ENCODE results near the gene P3H2.

The P3H2 gene

DNA sequence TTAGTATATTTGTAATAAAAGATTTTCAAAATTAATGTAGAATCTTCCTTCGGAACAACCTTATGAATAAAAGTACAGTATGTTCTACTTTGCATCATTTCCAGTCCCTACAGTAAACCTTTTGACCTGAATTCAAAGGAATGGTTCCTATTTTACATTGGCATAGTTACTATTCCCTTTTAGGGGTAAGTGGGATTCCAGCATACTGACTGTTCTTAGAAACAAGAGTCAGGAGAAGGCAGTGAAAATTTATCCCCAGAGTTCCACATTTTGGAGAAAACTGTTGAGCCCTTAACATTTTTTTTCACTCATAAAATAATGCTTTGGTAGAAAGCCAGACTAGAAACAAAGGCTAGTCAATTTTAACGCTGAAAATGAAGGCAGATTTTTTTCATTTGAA lies 78.1 kb downstream of the P3H2 start:
- H3K27ac Mint-ChIP-seq: no peak overlapping the region
- no peaks in the 10 kb centered on the region for H3K4me1 Mint-ChIP-seq
- H3K9me3 Mint-ChIP-seq: peaks cover 3% of the 10 kb centered on the region
- peaks cover 3% of the 10 kb centered on the region for H3K27me3 Mint-ChIP-seq
- no peaks in the 10 kb centered on the region for H3K36me3 Mint-ChIP-seq
- DNase-seq (ENCODE audit: low spot score in 2 of 2): no peak
- no peak overlapping the region for H3K4me3 Mint-ChIP-seq
- ATAC-seq (ENCODE audit: low read depth): no peak

DNA sequence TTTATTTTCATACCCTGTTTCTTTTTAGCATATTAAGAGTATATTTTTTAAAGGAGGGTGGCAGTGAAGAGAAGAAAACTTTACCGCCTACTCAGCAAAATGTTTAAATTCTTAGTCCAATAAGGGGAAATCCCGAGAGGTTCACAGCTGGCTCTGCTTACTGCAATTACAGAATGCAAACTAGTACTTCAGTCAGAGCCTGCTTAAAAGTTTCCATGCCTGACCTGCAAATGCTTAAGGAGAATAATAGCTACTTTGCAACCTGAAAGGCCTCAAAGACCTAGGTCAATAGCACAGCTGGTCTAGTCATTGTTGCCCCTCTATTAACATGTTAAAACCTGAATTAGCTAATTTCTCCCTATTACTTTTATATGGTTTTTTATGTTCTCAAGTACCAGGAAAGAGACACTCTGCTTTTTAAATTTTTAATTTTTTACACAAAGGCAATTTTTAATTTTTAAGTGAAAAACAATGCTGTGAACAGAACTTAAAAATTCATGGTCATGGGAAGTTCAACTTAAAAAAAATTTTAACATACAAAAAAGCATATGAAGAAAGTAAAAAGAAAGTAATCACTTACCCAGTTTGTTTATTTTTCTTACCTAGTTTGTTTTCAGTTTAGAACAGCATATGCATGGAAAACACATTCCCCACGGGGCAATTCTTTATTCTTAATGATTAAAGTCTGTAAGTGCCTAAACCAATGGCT lies 79.2 kb downstream of the P3H2 start:
- Mint-ChIP-seq H3K36me3 (no peaks in the 10 kb centered on the region), H3K4me1 (no peaks in the 10 kb centered on the region), H3K27ac (no peak overlapping the region), H3K4me3 (no peak overlapping the region), H3K9me3 (peaks cover 3% of the 10 kb centered on the region), H3K27me3 (peaks cover 3% of the 10 kb centered on the region)
- DNase-seq (ENCODE audit: low spot score in 2 of 2) (no peak), ATAC-seq (ENCODE audit: low read depth) (no peak)

DNA sequence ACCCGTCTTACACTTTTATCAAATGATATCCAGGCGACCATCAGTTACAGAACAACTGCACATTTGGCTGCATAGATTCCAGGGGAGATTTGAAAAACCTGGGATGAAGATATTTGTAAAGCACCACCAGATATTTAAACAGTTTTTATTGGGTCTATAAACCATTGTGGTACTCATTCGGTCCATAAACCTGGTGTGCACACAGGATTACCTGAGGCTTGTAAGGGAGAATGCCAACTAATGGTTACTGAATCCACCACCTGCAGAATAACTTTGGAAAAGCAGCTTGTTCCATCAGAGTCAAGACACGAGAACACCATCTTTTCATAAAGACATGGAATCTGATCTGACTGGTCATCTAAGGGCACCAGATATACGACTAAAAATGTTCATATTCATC lies 80.6 kb downstream of the P3H2 start:
- H3K4me3 Mint-ChIP-seq: no peak overlapping the region
- H3K9me3 Mint-ChIP-seq: no peaks in the 10 kb centered on the region
- no peak overlapping the region for H3K27ac Mint-ChIP-seq
- no peaks in the 10 kb centered on the region for H3K27me3 Mint-ChIP-seq
- H3K36me3 Mint-ChIP-seq: no peaks in the 10 kb centered on the region
- DNase-seq (ENCODE audit: low spot score in 2 of 2): no peak
- no peaks in the 10 kb centered on the region for H3K4me1 Mint-ChIP-seq
- ATAC-seq (ENCODE audit: low read depth): no peak

DNA sequence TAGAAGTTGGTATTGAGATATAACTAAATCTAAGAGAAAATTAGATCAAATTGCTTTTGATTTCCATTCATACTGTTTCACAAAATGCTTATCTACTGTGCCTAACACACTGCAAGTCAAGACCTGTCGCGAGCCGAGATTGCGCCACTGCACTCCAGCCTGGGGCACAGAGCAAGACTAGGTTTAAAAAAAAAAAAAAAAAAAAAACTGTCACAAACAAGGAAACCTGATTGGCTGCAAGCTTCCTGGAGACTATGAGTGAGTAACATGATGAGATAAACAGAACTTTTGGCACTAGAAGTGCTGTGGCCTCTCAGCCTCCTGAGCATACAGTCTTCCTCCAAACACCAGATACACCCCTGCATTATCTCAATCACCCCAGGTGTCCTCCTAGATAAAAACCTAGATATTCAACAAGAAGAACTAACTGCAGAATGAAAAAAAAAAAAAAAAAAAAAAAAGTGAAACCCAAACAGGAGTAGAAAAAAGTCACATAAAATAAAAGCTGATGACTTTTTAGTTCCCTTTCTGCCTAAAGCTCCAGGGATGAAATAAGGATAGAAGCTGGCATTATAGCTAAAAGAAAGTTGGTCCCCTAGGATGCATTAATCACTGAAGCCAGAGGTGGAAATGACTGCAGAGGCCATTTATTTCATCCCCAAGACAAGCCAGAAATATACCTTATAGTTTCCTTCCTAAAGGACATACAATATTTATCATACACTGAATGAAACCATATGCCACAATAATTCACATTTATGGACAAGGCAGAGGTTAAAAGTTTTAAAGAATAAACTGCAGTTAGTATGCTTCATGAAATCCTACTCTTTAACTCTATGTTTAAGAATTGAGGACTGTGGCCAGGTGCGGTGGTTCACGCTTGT lies 82.4 kb downstream of the P3H2 start:
- Mint-ChIP-seq H3K36me3 (no peaks in the 10 kb centered on the region), H3K4me1 (no peaks in the 10 kb centered on the region), H3K9me3 (no peaks in the 10 kb centered on the region), H3K27ac (no peak overlapping the region), H3K27me3 (no peaks in the 10 kb centered on the region), H3K4me3 (no peak overlapping the region)
- DNase-seq (ENCODE audit: low spot score in 2 of 2) (no peak), ATAC-seq (ENCODE audit: low read depth) (no peak)

DNA sequence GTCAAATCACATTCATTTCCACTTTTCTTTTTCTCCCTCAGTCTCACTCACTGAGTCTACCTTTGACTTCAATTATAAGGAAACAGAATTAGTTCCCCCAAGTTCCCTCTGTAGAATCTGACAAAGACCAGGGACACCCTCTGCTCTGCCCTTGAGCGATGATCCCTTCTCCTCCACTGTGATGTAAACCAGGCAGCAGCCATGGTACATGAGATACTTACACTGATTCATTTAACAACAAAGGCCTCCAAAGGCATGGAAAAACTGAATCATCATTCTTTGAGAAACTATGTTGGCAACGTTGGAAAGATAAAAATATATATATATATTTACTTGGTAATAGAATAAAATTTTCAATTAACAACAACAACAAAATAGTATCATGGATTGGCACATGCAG lies 84.1 kb downstream of the P3H2 start:
- Mint-ChIP-seq H3K27ac (no peak overlapping the region), H3K27me3 (no peaks in the 10 kb centered on the region), H3K36me3 (no peaks in the 10 kb centered on the region), H3K4me1 (no peaks in the 10 kb centered on the region), H3K9me3 (no peaks in the 10 kb centered on the region), H3K4me3 (no peak overlapping the region)
- DNase-seq (ENCODE audit: low spot score in 2 of 2) (no peak), ATAC-seq (ENCODE audit: low read depth) (no peak)

DNA sequence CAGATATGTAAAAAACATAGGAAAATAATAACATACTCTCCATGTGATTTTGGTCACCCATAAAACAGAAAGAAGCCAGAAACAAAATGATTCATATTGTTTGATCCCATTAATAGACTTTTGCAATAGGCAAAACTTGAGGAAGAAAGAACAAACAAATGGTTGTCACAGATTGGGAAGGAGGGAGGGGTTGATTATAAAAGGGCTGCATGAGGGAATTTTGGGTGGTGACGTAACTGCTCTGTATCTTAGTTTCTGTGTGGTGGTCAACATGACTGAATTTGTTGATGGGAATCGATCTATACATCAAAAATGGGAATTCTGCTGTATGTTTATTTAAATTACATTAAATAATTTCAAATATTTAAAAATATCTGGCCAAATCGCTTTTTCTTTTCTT lies 86.3 kb downstream of the P3H2 start:
- Mint-ChIP-seq H3K9me3 (no peaks in the 10 kb centered on the region), H3K4me3 (no peak overlapping the region), H3K27me3 (no peaks in the 10 kb centered on the region), H3K36me3 (no peaks in the 10 kb centered on the region), H3K4me1 (no peaks in the 10 kb centered on the region), H3K27ac (no peak overlapping the region)
- ATAC-seq (ENCODE audit: low read depth) (no peak), DNase-seq (ENCODE audit: low spot score in 2 of 2) (no peak)

DNA sequence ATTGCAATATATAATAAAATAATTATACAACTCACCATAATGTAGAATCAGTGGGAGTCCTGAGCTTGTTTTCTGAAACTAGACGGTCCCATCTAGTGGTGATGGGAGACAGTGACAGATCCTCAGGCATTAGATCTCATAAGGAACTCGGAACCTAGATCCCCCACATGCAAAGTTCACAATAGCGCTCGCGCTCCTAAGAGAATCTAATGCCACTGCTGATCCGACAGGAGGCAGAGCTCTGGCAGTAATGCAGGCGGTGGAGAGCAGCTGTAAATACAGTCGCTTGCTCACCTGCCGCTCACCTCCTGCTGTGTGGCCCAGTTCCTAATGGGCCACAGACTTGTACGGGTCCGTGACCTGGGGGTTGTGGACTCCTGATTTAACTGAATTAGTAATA lies 87.8 kb downstream of the P3H2 start:
- H3K36me3 Mint-ChIP-seq: no peaks in the 10 kb centered on the region
- no peaks in the 10 kb centered on the region for H3K9me3 Mint-ChIP-seq
- no peak for DNase-seq (ENCODE audit: low spot score in 2 of 2)

DNA sequence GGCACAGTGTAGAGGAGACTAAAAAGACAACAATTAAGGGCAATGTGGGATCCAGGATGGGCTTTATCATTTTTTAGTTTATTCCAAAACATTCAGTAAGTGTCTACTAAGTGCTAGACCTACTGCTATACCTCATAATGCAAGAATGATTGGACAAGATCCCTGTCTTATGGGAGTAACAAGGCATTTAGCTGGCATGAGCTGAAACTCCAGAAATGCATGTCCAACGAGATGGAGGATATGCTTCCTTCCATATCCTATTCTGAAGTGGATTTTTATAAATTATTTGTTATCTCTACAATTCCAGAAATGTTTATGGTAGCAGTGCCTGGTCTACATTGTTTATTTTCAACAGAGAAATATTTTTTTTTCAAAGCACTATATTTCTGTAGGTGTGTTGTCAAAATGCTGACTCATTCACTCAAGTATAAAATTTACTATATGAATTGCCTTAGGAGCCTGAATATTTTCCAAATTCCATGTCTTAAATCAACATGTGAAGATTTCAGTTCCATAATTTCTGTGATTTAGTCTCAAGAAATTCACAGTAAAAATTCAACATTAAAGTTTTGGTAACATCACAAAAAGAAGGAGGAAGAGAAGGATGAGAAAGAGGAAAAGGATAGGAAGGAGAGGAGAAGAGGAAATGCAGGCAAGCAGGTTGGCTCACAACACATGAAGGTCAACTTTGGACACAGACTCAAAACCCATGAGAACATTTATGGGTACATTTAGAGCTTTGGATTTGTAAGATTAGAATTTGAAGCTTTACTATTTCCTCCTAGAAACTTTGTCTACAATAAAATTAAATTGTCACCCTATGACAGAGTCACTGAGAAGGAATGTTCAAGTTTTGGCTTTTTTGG lies 88.6 kb downstream of the P3H2 start:
- Mint-ChIP-seq H3K9me3 (no peaks in the 10 kb centered on the region), H3K27ac (no peak overlapping the region), H3K27me3 (no peaks in the 10 kb centered on the region), H3K4me3 (no peak overlapping the region), H3K36me3 (no peaks in the 10 kb centered on the region), H3K4me1 (no peaks in the 10 kb centered on the region)
- ATAC-seq (ENCODE audit: low read depth): no peak
- DNase-seq (ENCODE audit: low spot score in 2 of 2): no peak

More for the DNA sequence above, 87.8 kb downstream of the P3H2 start:
- H3K27me3 Mint-ChIP-seq: no peaks in the 10 kb centered on the region
- no peaks in the 10 kb centered on the region for H3K4me1 Mint-ChIP-seq
- H3K27ac Mint-ChIP-seq: no peak overlapping the region
- no peak for ATAC-seq (ENCODE audit: low read depth)
- H3K4me3 Mint-ChIP-seq: no peak overlapping the region

DNA sequence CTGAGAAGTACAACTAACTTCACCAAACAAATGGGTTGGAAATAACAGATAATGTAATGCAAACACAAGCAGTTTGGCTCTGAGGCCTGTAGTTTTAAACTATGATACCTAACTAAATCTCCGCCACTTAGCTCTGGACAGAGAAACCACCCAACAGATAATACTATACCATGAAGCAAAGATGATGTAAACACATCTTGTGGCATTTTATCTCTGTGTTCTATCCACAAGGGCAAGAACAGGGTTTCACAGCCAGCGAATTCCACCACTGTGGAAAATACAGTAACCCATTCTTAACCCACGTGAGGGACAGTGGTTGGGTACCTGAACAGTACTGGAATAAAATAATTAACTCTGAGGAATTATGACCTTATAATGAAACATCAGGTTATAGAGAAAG lies 93.6 kb downstream of the P3H2 start:
- no peak for ATAC-seq (ENCODE audit: low read depth)
- H3K27me3 Mint-ChIP-seq: no peaks in the 10 kb centered on the region
- H3K9me3 Mint-ChIP-seq: no peaks in the 10 kb centered on the region
- H3K4me1 Mint-ChIP-seq: no peaks in the 10 kb centered on the region
- H3K4me3 Mint-ChIP-seq: no peak overlapping the region
- DNase-seq (ENCODE audit: low spot score in 2 of 2): no peak
- no peaks in the 10 kb centered on the region for H3K36me3 Mint-ChIP-seq
- H3K27ac Mint-ChIP-seq: no peak overlapping the region

DNA sequence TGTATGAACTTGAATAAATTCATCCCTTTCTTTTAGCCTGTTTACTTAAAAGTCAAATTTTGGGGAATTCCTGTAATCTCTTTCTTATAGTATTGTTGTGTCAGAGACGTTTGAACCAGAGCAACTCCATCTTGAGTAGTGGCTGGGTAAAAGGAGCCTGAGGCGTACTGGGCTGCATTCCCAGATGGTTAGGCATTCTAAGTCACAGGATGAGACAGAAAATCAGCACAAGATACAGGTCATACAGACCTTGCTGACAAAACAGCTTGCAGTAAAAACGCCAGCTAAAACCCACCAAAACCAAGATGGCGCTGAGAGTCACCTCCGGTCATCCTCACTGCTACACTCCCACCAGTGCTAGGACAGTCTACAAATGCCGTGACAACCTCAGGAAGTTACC lies 94.5 kb downstream of the P3H2 start:
- H3K27ac Mint-ChIP-seq: no peak overlapping the region
- DNase-seq (ENCODE audit: low spot score in 2 of 2): no peak
- H3K27me3 Mint-ChIP-seq: no peaks in the 10 kb centered on the region
- no peak overlapping the region for H3K4me3 Mint-ChIP-seq
- H3K36me3 Mint-ChIP-seq: no peaks in the 10 kb centered on the region
- no peaks in the 10 kb centered on the region for H3K4me1 Mint-ChIP-seq
- no peak for ATAC-seq (ENCODE audit: low read depth)
- H3K9me3 Mint-ChIP-seq: no peaks in the 10 kb centered on the region

DNA sequence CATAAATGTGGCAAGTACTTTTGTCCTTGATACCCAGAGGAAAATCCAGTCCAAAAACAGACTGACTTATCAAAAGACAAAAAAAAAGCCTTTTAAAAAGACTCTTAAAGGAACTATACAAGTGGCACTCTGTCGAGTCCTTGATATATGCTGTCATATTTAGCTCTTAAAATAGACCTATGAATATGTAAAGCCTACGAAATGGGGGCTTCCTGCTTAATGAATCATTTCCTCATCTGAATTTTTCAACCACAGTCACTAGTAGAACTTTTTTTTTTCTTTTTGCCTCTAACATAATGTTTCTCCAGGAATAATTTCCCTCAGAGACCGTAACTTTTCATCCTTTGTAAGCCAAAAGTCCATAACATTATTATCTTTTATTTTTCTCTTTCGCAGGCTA lies 95.8 kb downstream of the P3H2 start:
- Mint-ChIP-seq H3K36me3 (no peaks in the 10 kb centered on the region), H3K9me3 (no peaks in the 10 kb centered on the region), H3K4me3 (no peak overlapping the region), H3K4me1 (no peaks in the 10 kb centered on the region), H3K27me3 (no peaks in the 10 kb centered on the region), H3K27ac (no peak overlapping the region)
- DNase-seq (ENCODE audit: low spot score in 2 of 2) (no peak), ATAC-seq (ENCODE audit: low read depth) (no peak)

DNA sequence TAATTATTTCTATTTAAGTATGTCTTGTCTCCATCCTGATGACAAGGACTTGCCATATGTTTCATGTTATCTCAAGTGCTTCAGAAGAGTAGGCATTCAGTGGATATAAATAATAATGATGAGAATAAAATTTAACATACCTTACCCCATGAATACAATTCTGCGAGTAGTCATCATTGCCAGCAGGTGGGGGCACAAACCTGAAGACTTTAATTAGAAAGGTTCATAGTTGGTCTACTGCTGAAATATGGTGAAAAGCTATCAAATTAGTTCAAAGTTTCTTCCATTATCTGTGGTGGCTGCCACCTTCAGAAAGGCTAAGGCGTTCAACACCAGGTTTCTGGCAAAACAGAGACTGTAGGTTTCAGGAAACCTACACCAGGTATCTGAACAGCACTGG lies 100.9 kb downstream of the P3H2 start:
- ATAC-seq (ENCODE audit: low read depth): no peak
- H3K4me3 Mint-ChIP-seq: no peak overlapping the region
- no peak for DNase-seq (ENCODE audit: low spot score in 2 of 2)
- H3K36me3 Mint-ChIP-seq: no peaks in the 10 kb centered on the region
- no peaks in the 10 kb centered on the region for H3K27me3 Mint-ChIP-seq
- no peaks in the 10 kb centered on the region for H3K4me1 Mint-ChIP-seq
- H3K9me3 Mint-ChIP-seq: no peaks in the 10 kb centered on the region
- no peak overlapping the region for H3K27ac Mint-ChIP-seq

DNA sequence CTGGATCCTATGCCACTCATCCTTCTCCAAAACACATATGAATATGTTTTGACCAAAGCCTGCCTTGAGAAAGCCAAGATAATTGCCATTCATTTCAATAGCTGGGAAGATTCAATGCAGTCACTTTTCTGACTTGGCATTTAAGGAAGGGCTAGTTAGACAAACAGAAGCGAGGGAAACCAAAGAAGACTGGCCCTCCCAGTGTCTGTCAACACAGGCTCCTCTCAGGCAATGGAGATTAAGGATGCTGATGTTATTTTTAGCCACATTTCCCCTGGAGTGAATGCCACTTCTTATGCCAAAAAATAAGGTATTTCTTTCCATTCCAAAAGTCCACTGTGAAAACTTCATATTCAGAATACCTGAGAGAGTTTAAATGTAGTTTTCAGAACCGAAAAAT lies 101.7 kb downstream of the P3H2 start:
- ATAC-seq (ENCODE audit: low read depth): no peak
- no peaks in the 10 kb centered on the region for H3K9me3 Mint-ChIP-seq

DNA sequence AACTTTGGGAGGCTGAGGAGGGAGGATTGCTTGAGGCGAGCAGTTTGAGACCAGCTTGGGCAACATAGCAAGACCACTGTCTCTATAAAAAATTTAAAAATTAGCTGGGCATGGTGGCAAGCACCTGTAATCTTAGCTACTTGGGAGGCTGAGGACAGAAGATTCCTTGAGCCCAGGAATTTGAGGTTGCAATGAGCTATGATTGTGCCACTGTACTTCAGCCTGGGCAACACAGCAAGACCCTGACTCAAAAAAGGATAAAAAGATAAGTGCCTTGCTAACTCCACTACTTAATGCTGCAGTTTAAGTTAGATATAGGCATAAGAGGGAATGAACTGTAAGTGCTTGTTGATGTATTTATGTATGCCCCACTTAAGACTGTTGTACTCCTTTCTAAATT lies 102.2 kb downstream of the P3H2 start:
- Mint-ChIP-seq H3K9me3 (no peaks in the 10 kb centered on the region), H3K4me1 (no peaks in the 10 kb centered on the region), H3K36me3 (no peaks in the 10 kb centered on the region), H3K4me3 (no peak overlapping the region), H3K27me3 (no peaks in the 10 kb centered on the region), H3K27ac (no peak overlapping the region)
- ATAC-seq (ENCODE audit: low read depth) (no peak), DNase-seq (ENCODE audit: low spot score in 2 of 2) (no peak)

More for the DNA sequence above, 101.7 kb downstream of the P3H2 start:
- Mint-ChIP-seq H3K27ac (no peak overlapping the region), H3K4me1 (no peaks in the 10 kb centered on the region), H3K4me3 (no peak overlapping the region), H3K36me3 (no peaks in the 10 kb centered on the region), H3K27me3 (no peaks in the 10 kb centered on the region)
- DNase-seq (ENCODE audit: low spot score in 2 of 2): no peak
